NT2/D1 (cell line): ENCODE measurements around the gene CHCHD2.
"Not testable (repeated sequence)": the region's sequence is repeated elsewhere in the genome, so short reads cannot be mapped to it uniquely, and the experiment has no call there.

Source experiments
- DNase-seq: peaks from one replicate; pipeline ENCODE4 v3.0.0-alpha.2; 2011; ENCODE audit warnings: low read depth, low spot score
- H3K27me3 ChIP-seq: 2 replicates; pipeline ENCODE4 v1.6.0; 2011; ENCODE audit warnings: mild to moderate bottlenecking; ENCODE audit not compliant: insufficient read length, insufficient read depth
- H3K36me3 ChIP-seq: 2 replicates; pipeline ENCODE4 v1.6.1; 2011; ENCODE audit warnings: mild to moderate bottlenecking, low read length, mixed read lengths; ENCODE audit not compliant: insufficient read depth, insufficient read length
- H3K4me1 ChIP-seq: 2 replicates; pipeline ENCODE4 v1.5.1; 2011; ENCODE audit not compliant: insufficient read depth, insufficient read length
- H3K4me3 ChIP-seq: 2 replicates; pipeline ENCODE4 v1.5.1; 2011; ENCODE audit warnings: low read depth; ENCODE audit not compliant: insufficient read length
- H3K9ac ChIP-seq: 2 replicates; pipeline ENCODE4 v1.6.0; 2011; ENCODE audit warnings: low read depth; ENCODE audit not compliant: insufficient read length
- H3K9me3 ChIP-seq: 2 replicates; pipeline ENCODE4 v1.5.1; 2011; ENCODE audit warnings: mild to moderate bottlenecking, low read length; ENCODE audit not compliant: insufficient read depth
- SUZ12 ChIP-seq: IDR thresholded peaks from 2 replicates; pipeline ENCODE4 v1.6.1; 2011; ENCODE audit not compliant: insufficient read length, insufficient read depth; ENCODE audit errors: extremely low read depth
- YY1 ChIP-seq: IDR thresholded peaks from 2 replicates; pipeline ENCODE4 v1.6.1; 2011; ENCODE audit not compliant: insufficient read length, insufficient read depth
- ZNF274 ChIP-seq: IDR thresholded peaks from 2 replicates; pipeline ENCODE4 v1.6.1; 2011; ENCODE audit warnings: mild to moderate bottlenecking, low read depth, low read length

The CHCHD2 gene

GRCh38 chr7:56092789-56093531, 13.3 kb downstream of the CHCHD2 start, which contains the start of gene PHKG1:
TSS of gene PHKG1 (minus strand) at chr7:56092952. CDS start at chr7:56088941, 4,011 bp downstream.
- H3K9me3 ChIP-seq: no peaks in the 10 kb centered on the region
- TF ChIP-seq SUZ12 (no peak), ZNF274 (no peak)
- peaks cover 2% of the 10 kb centered on the region for H3K4me1 ChIP-seq
- no peaks in the 10 kb centered on the region for H3K27me3 ChIP-seq
- no peak within 1 kb of the TSS for H3K4me3 ChIP-seq
- DNase-seq: peak; percentile 39
- no peak within 1 kb of the TSS for H3K9ac ChIP-seq
- H3K36me3 ChIP-seq: peaks cover 21% of the 10 kb centered on the region

GRCh38 chr7:56092388-56092787, 13.9 kb downstream of the CHCHD2 start:
- not testable (repeated sequence) for H3K4me3 ChIP-seq, H3K4me1 ChIP-seq, H3K9ac ChIP-seq, H3K9me3 ChIP-seq, H3K27me3 ChIP-seq, DNase-seq
- H3K36me3 ChIP-seq: peaks cover 22% of the 10 kb centered on the region

- TF ChIP-seq SUZ12 (no peak), ZNF274 (no peak), YY1 (no peak)
- H3K9ac ChIP-seq: no peak overlapping the region
- no peak for DNase-seq
Measured at GRCh38 chr7:56091591-56091990, 14.7 kb downstream of the CHCHD2 start.

GRCh38 chr7:56087445-56087844, 18.8 kb downstream of the CHCHD2 start:
- no peak overlapping the region for H3K4me3 ChIP-seq
- no peaks in the 10 kb centered on the region for H3K27me3 ChIP-seq
- H3K4me1 ChIP-seq: peaks cover 4% of the 10 kb centered on the region
- peaks cover 37% of the 10 kb centered on the region for H3K36me3 ChIP-seq
- DNase-seq: no peak
- peak overlapping the region; percentile 32 for H3K9ac ChIP-seq
- H3K9me3 ChIP-seq: no peaks in the 10 kb centered on the region
- TF ChIP-seq ZNF274: no peak

More at GRCh38 chr7:56091591-56091990, 14.7 kb downstream of the CHCHD2 start:
- peaks cover 25% of the 10 kb centered on the region for H3K36me3 ChIP-seq
- no peak overlapping the region for H3K4me3 ChIP-seq
- H3K4me1 ChIP-seq: peaks cover 6% of the 10 kb centered on the region
- H3K9me3 ChIP-seq: no peaks in the 10 kb centered on the region
- no peaks in the 10 kb centered on the region for H3K27me3 ChIP-seq

DNA sequence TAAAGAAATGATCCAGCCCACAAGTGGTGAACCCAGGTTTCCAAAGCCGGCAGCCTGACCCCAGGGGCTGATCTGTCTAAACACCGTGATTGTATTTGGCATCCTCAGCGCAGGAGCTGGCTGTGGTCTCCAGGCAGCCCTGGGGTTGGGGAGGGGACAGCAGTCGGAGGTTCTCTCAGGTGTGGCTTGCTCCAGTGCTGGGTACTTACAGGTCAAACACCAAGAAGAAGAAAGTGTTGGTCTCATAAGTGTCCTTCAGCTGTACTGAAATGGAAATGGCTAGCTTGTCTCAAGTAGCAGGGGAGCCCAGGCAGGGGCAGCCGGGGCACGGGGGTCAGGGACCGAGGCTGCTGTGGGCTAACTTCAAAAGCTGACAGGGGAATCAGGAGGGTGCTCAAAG, 19.5 kb downstream of the CHCHD2 start:
- no peak overlapping the region for H3K9ac ChIP-seq
- DNase-seq: no peak
- TF ChIP-seq YY1: no peak
- no peak for TF ChIP-seq SUZ12
- no peak for TF ChIP-seq ZNF274
- H3K27me3 ChIP-seq: no peaks in the 10 kb centered on the region
- H3K9me3 ChIP-seq: no peaks in the 10 kb centered on the region
- no peak overlapping the region for H3K4me3 ChIP-seq
- peaks cover 4% of the 10 kb centered on the region for H3K4me1 ChIP-seq
- H3K36me3 ChIP-seq: peaks cover 39% of the 10 kb centered on the region

- no peak for DNase-seq
- no peak for TF ChIP-seq ZNF274
- TF ChIP-seq YY1: no peak
- no peak for TF ChIP-seq SUZ12
Measured at GRCh38 chr7:56083150-56083785, 23.0 kb downstream of the CHCHD2 start.

DNA sequence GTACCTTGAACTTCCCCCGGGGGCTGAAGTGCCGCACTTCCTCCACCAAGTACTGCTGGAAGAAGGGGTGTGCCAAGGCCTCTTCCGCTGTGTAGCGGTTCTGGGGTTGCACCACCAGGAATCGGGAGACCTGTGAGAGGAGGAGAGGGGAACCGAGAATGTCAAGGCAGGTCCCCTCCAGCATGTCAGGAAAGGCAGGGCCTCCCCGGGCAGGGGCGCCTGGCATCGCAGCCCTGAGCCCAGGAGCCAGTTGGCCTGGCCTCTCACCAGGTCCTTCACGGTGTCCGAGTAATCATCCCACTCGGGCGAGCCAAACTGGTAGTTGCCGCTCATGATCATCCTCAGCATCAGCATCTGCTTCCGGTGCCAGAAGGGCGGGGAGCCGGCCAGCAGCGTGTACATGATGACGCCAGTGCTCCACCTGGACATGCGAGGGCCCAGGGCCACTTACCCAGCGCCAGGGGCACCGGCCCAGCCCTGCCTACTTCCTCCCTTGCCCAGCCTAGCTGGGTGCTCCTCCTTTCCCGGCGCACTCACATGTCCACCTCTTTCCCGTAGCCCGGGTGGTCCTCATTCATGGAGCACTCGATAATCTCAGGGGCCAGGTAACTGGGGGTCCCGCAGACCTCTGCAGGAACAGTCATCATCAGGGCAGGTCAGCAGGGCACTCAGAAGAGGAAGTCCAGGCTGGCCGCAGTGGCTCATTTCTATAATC, 24.5 kb downstream of the CHCHD2 start:
- Histone ChIP-seq H3K4me3 (no peak overlapping the region), H3K36me3 (peaks cover 61% of the 10 kb centered on the region), H3K9me3 (no peaks in the 10 kb centered on the region), H3K4me1 (no peaks in the 10 kb centered on the region), H3K27me3 (no peaks in the 10 kb centered on the region), H3K9ac (no peak overlapping the region)
- no peak for DNase-seq
- TF ChIP-seq YY1 (no peak), ZNF274 (no peak)

More at GRCh38 chr7:56083150-56083785, 23.0 kb downstream of the CHCHD2 start:
- Histone ChIP-seq H3K9me3 (no peaks in the 10 kb centered on the region), H3K27me3 (no peaks in the 10 kb centered on the region), H3K36me3 (peaks cover 57% of the 10 kb centered on the region), H3K9ac (no peak overlapping the region), H3K4me3 (no peak overlapping the region), H3K4me1 (peaks cover 4% of the 10 kb centered on the region)

DNA sequence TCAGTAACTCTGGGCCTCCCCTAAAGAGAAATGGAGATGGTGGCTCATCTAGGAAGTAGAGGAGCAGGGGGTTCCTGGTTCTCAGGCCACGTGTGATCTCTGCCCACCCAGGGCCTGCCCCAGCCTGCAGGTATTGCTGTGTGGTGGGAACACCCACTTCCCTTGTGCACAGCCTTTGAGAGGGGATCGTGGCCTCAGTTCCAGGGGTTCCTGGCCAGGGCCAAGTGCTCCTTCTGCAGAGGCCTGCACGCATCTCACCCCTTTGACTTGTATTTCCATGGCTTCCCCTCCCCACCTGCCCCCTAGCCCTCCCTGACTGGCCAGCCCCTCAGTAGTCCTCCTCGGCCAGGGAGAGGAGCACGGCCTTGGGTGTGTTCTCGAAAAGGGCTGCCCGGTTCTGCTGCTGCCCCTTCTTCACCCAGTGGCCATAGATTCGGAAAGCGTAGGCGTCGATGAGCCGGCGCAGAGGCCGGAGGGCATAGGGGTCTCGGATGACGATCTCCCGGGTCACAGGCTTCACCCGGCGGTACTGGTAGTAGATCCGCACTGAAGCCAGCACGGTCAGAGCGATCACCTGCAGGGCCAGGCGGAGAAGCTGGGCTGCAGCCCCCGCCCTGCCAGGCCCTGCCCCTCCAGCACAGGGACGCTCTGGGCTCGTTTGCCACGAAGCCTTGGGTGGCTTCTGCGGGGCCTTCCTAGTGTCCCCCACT, 25.4 kb downstream of the CHCHD2 start:
- not testable (repeated sequence) for H3K9me3 ChIP-seq, H3K4me3 ChIP-seq, H3K27me3 ChIP-seq, DNase-seq, H3K9ac ChIP-seq, H3K4me1 ChIP-seq
- peaks cover 67% of the 10 kb centered on the region for H3K36me3 ChIP-seq
